NCI-H146 treated with DMSO at 0.1 percent for 48 hours (cell line): ENCODE results near the gene SIAH3.

Experiments used
- DNase-seq: peaks from one replicate; lab custom pipeline; 2025; ENCODE audit not compliant: unreplicated experiment; lab: John Stamatoyannopoulos, UW

The SIAH3 gene

DNA sequence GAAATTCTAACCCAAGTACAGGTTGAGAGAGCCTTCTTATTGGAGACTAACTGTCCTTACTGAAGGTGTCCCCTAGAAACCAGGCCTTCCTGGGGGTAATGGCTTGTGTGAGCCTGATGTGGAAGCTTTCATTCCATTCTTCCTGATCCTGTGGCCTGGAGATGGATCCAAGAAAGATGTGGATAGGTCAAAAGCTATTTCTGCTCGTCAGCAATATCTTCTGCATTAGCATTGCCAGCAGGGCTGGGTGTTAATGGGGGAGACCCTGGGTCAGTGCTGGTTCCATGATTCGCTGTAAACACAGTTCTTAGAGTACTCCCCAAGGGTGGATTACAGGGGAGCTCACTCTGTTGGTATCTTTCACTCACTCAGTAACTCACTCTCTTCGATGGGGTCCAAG, 106.6 kb downstream of the SIAH3 start:
- no peak for DNase-seq

DNA sequence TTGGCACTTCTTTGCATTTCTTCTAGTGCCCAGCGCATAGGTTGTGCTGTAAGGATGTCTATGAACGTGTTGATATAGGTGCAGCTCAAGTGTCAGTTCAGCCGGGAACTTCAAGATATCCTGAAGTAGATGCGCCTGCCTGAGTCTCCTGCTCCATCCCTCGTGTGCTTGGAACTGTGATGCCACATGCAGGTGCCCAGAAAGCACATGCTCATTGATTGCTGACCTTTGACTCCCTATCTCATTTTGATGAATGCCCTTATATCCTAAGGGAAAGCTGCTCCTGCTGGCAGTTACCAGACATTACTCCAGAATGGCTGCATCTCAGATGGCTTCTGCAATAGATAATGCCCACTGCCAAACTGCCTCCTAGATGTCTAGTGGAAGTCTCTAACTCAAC, 108.6 kb downstream of the SIAH3 start:
- no peak for DNase-seq

DNA sequence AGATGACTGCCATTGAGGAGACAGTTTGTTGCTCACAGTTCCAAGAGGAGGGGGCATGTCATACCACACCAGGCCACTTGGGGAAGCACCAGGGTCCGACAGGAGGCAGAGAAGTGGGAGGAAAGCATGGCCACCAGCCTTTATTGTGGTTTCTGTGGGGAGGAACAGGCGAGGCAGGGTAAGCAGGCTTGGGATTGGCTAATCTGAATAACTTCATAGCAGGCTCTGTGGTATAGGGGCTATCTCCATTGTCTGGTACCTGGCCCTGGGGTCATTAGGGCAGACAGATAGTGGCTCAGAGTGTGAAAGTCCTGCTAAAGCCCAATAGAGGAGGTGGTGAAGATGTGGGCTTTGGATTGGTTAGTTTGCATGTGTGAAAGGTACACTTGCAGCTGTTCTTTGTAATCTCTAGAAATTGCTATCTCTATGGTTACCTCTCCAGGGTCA, 114.0 kb downstream of the SIAH3 start:
- DNase-seq = no peak

GRCh38 chr13:45733361-45733760, 118.2 kb downstream of the SIAH3 start:
- DNase-seq = no peak

- no peak for DNase-seq
Observed at GRCh38 chr13:45732916-45733315, 118.6 kb downstream of the SIAH3 start.

DNA sequence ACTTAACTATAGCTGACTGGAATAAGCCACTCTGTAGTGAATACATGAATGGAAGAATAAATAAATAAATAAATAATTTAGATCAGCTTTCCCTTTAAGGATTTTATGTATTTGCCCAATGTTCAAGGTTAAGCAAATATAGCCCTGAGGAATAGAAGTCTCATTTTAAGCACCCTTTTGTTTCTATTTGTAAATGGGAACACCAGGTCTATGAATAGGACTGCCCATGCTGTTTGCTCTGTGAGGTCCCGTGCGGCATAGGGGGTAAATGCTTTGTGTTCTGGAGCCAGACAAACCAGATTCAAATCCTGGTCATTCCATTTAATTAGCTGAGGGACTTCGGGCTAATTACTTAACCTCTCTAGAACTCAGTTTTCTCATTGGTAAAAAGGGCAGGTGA, 120.1 kb downstream of the SIAH3 start:
- no peak for DNase-seq

- DNase-seq = no peak
Observed at GRCh38 chr13:45728759-45729158, 122.8 kb downstream of the SIAH3 start.
